ENCODE data around the gene SCGB2B2.

The SCGB2B2 gene

DNA sequence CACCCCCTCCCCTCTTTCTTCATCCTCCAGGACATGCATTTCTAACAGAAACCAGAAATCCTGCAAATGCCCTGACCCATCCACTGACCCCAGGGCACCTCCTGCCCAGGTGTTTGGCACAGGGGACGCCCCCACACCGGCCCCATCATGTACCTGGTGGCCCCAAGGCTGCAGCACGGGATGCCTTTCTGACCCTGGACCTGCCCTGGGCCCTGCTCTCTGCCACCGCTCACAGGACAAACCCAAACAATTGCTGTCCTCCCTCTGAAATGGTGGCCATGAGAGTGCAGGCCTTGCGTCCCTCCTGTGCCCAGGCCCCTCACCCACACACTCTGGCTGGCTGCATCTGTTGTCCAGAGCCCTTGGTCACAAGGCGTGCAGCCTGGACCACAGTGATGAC lies 12.1 kb downstream of the SCGB2B2 start:
- no peak for TF ChIP-seq CTCF (conservative IDR thresholded peaks at IDR 0.05; ENCODE audit: low read depth, low read length)
- no peak for DNase-seq (ENCODE audit: low read depth)
- H3K4me3 ChIP-seq (ENCODE audit: low read depth, low read length): no peak overlapping the region

GRCh38 chr19:34664168-34664567 lies 12.8 kb downstream of the SCGB2B2 start:
- DNase-seq (ENCODE audit: low read depth): no peak
- no peak overlapping the region for H3K4me3 ChIP-seq (ENCODE audit: low read depth, low read length)
- no peak for TF ChIP-seq CTCF (conservative IDR thresholded peaks at IDR 0.05; ENCODE audit: low read depth, low read length)

DNA sequence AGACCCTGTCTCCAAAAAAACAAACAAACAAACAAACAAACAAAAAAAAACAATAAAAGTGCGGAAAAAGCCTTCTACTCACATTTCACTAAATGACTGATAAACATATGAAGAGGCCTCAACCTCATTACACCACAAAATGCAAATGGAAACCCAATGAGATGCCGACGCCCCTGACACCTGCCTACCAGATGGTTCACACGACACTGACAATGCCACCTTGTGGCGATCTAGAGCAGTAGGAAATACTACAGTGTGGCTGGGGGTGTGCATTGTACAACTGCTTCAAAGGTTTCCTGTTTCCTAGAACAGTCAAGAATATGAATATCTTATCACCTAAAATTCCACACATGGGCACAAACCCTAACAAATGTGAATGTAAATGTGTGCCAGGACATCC lies 14.0 kb downstream of the SCGB2B2 start:
- no peak overlapping the region for H3K4me3 ChIP-seq (ENCODE audit: low read depth, low read length)
- TF ChIP-seq CTCF (conservative IDR thresholded peaks at IDR 0.05; ENCODE audit: low read depth, low read length): peak; percentile 47
- DNase-seq (ENCODE audit: low read depth): peak; percentile 33

DNA sequence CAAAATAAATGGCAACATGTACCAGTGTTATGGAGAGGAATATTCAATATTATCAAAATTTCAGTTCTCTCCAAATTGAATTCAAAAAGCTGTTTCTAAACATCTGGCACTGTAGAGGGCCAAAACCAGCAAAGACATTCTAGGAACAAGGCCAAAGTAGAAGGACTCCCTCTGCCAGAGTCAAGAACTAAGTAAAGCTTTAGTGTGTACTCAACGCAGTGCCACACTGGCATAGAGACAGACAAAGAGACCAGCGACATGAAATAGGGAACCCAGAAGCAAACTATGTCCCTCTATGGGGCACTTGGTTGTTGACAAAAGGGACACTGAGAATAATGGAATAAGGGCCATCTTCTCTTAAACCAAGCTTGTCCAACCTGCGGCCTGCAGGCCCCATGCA lies 15.6 kb downstream of the SCGB2B2 start:
- DNase-seq (ENCODE audit: low read depth): no peak
- TF ChIP-seq CTCF (conservative IDR thresholded peaks at IDR 0.05; ENCODE audit: low read depth, low read length): no peak

GRCh38 chr19:34655651-34656050 lies 21.3 kb downstream of the SCGB2B2 start:
- TF ChIP-seq CTCF (conservative IDR thresholded peaks at IDR 0.05; ENCODE audit: low read depth, low read length): no peak

More for the DNA sequence above, 15.6 kb downstream of the SCGB2B2 start:
- no peak overlapping the region for H3K4me3 ChIP-seq (ENCODE audit: low read depth, low read length)

GRCh38 chr19:34654796-34655195 lies 22.2 kb downstream of the SCGB2B2 start:
- H3K4me3 ChIP-seq (ENCODE audit: low read depth, low read length): no peak overlapping the region
- no peak for DNase-seq (ENCODE audit: low read depth)
- no peak for TF ChIP-seq CTCF (conservative IDR thresholded peaks at IDR 0.05; ENCODE audit: low read depth, low read length)

More at GRCh38 chr19:34655651-34656050, 21.3 kb downstream of the SCGB2B2 start:
- no peak for DNase-seq (ENCODE audit: low read depth)
- no peak overlapping the region for H3K4me3 ChIP-seq (ENCODE audit: low read depth, low read length)

DNA sequence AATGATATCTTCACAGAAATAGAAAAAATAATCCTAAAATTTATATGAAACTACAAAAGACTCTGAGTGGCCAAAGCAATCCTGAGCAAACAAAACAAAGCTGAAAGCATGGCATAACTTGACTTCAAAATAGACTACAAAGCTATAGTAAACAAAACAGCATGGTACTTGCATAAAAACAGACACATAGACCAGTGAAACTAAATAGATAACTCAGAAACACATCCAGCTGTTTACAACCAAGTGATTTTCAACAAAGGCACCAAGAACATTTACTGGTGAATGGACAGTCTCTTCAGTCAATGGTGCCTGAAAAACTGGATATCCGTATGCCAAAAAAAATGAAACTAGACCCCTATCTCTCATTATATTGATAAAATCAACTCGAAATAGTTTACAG lies 25.2 kb downstream of the SCGB2B2 start:
- H3K4me3 ChIP-seq (ENCODE audit: low read depth, low read length): no peak overlapping the region
- DNase-seq (ENCODE audit: low read depth): no peak
- no peak for TF ChIP-seq CTCF (conservative IDR thresholded peaks at IDR 0.05; ENCODE audit: low read depth, low read length)
